RKO (cell line): ENCODE results near the gene WWC1.
"Not testable (repeated sequence)": the region's sequence is repeated elsewhere in the genome, so short reads cannot be mapped to it uniquely, and the experiment has no call there.

Source experiments
- DNase-seq: peaks from one replicate; pipeline ENCODE4 v3.0.0-alpha.2; 2016; ENCODE audit warnings: low spot score

Gene WWC1

DNA sequence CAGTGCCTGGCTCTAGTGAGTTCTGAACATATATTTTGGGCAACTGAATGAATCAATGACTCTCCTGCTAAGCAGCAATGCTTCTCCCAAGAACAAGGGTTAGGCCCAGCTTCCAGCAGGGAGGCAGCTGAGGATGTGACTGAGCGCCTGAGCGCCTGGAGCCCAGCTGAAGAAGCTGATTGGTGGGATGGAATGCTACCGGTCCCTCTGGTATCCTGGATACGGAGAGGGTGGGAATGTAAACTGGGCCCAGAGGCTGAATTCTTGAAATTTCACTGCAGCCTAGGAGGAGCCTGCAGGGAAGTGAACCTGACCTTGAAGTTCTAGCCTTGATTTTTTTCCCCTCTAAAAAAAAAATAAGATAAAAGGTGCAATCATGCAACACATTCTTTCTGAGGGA is 43.2 kb downstream of the WWC1 start:
- DNase-seq = no peak

DNA sequence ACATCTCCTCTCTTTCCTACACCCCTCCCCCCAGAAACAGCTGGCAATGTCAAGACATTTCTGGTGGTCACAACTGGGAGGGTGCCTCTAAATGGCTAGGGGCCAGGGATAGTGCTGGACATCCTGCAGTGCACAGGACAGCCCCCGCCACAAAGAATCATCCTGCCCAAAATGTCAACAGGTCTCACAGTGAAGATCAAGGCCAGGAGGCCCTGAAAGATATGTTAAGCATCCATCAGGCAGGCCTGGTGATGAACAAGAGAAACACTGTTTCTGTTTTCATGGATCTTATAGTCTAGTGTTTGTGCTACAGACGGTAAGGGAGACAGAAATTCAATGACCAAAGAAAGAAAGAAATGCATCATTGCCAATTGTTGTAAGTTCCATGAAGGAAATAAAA is 45.9 kb downstream of the WWC1 start:
- DNase-seq = no peak

DNA sequence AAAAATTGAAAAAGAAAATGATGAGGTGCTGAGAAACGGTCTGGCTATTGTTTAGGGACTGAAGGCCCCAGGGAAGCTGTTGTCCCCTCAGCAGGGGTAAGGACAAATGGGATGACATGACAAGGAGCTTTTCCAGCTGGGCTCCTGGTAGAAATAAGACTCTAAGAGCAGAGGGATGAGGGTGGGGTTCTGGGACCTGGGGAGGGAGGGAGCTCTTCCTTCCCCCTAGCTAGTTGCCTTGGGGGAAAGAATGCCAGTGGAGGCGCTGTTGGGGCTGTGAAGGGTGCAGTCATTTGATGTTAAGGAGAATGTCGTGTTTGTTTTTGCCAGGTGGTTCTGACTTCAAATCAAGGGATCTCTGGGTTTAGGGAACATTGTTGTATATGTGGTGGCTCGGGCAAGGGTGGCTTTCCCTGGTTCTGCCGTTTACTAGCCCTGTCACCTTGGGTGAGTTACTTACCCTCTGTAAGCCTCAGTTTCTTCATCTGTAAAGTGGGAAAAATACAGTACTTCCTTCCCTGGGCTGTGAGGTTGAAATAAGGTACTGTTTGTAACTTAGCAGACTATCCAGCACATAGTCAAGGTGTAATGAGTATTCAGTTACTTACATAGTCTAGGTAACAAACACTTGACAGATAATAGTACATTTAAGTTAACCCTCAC is 47.8 kb downstream of the WWC1 start:
- DNase-seq = no peak

DNA sequence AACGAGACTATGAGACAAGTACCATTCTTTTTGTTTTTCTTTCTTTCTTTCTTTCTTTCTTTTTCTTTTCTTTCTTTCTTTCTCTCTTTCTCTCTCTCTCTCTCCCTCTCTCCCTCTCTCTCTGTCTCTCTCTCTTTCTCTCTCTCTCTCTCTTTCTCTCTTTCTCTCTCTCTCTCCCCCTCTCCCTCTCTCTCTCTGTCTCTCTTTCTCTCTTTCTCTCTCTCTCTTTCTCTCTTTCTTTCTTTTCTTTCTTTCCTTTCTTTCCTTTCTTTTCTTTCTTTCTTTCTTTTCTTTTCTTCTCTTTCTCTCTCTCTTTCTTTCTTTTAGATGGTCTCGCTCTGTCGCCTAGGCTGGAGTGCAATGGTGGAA is 48.3 kb downstream of the WWC1 start:
- DNase-seq = not testable (repeated sequence)

DNA sequence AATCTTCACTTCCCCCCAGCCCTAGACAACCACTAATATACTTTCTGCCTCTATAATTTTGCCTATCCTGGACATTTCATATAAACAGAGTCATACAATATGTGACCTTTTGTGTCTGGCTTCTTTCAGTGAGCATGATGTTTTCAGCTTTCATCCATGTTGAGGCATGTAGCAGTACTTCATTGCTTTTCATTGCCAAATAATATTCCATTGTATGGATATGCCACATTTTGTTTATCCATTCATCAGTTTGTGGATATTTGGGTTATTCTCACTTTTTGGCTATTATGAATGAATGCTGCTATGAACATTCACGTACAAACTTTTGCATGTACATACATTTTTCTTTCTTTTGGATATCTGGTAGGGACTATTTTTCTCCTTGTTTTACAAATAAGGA is 49.0 kb downstream of the WWC1 start:
- DNase-seq = no peak

DNA sequence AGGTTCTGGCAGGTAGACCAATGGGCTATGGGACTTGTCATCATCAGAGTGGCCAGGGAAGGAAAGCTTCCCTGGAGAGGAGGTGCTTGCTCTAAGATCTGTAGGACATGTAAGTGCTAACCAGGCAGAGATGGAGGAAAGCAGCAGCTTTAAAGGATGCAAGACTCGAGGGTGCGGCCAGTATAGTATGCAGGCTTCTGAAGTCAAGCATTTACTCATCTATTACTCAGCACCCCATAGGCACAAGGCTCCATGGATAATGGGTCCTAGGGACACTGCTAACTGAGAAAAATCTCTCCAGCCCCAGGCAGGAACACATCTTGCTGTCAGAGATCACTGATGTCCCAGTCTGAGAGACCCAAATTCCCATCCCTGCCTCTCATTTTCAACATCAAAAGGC is 49.7 kb downstream of the WWC1 start:
- no peak for DNase-seq

DNA sequence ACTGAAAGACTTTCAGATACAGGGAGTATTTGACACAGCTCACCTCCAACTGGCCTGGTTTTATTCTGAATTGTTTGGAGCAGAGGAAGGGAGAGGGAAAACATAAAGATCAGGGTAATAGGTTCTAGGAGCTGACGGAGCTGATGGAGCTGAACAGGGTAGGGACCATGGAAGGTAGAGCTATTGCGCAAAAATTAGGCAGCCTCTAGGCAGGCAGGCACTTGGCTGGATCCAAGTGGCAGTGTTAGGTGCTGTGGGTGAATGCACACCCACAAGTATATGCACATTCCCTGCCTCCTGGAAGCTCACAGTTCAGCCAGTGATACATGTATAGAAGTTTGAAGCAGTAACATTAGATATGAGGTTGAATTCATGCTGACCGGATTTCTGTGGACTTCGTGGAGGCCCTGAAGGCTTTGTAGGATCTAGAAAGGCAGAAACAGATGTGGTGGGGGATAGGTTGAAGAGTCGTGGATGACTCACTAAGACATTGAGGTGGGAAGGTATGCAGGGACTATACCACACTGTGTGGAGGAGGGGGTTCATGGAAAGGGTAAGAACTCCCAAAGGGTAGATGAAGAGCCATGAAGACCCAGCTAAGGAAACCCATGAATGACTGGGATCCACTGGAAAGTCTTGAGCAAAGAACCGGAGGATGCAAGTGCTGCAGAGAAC is 50.8 kb downstream of the WWC1 start:
- DNase-seq = no peak

DNA sequence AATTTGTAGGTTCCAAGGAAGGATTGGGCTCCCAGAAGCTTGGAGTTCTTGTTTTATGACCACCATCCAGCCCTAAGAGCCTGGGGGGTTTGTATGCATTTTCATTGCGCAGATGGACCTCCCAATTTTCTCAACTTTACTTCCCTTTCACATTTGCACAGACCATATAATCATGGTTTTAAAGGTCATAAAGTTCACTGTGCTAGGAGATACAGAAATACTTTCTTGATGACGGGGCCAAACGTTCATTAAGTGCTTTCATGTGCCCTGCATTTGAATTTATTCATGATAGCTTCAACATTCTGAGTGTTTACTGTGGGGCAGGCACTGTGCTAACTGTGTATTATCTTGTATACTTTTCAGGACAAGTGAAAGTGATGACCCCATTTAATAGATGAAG is 51.5 kb downstream of the WWC1 start:
- no peak for DNase-seq

DNA sequence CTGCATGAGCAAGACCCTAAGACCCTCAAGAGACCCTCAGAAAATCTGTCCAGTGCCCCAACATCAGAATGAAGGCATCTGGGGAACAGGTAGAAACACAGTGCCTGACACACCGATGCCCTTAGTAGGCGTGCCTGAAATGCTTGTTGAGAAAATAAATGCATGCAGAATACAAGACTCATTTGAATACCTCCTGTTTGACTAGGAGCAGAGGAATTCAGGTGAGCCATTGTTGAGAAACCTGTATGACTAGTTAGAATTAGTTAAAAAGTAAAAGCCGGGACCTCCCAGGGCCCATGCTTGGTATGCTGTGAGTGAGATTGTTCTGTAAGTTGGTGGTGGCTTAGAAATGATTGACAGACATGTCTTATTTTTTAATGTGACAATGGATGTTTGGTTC is 55.0 kb downstream of the WWC1 start:
- DNase-seq = no peak

DNA sequence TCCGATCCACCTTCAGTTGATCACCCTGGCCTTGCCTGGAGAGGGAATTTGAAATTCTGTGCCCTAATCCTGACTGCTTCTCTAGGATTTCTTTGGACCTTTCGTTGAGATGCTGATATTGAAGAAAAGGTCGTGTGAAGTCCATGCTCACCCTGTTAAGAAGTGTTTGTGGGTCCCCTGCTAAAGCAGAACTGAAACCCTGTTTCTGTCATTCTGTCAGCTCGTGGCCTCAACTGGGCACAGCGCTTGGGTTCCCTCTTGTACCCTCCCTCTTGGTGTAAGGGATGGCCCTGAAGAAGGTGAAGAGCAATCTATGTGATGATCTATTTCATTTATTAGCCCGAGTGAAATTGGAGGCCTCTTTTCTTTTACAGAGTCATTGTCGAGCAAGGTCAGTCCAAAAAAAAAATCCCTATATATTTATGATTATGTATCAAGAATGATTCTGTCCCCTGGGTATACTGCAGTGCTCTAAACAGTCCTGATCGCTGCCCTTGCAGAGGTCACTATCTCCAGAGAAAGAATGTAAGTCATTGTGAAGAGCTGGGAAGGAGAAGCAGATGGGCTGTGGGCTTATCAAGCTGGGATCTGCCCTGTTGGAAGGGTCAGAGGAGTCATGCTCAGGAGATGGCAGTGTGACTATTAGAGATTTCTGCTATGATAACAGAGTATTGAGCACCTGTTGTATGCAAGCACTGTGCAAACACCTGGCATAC is 56.1 kb downstream of the WWC1 start:
- DNase-seq = no peak

DNA sequence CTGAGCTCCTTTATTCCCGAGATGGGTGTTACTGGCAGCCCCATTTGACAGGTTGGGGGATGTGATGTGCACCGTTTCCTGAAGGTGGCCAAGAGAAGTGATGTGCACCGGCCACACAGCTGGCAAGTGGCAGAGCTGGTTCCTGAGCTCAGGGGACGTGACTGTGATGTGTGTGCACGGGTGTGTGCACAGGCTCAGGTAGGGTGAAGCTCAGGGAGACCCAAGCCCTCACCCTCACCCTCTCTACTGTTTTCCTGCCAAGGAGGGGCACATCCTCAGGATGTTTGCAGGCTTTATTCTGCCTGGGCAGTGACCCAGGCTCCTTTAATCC is 56.6 kb downstream of the WWC1 start:
- no peak for DNase-seq

DNA sequence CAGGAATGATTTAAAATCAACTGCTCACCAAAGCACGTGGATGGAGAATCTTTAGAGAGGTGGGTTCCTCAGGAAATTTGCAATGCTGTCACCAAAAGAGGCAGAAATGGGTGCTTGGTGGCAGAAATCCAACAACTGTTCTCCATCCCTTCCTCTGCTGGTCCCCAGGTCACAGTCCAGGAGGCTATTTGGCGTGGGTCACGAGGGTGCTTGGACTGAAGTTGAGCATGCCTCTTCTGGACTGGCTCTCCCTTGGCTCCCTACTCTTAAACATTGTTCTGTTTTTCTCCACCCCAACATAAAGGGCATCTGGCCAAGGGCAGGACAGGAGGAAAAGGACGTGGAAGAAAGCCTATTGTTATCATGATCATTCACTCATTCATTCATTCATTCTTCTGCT is 58.9 kb downstream of the WWC1 start:
- DNase-seq = no peak

DNA sequence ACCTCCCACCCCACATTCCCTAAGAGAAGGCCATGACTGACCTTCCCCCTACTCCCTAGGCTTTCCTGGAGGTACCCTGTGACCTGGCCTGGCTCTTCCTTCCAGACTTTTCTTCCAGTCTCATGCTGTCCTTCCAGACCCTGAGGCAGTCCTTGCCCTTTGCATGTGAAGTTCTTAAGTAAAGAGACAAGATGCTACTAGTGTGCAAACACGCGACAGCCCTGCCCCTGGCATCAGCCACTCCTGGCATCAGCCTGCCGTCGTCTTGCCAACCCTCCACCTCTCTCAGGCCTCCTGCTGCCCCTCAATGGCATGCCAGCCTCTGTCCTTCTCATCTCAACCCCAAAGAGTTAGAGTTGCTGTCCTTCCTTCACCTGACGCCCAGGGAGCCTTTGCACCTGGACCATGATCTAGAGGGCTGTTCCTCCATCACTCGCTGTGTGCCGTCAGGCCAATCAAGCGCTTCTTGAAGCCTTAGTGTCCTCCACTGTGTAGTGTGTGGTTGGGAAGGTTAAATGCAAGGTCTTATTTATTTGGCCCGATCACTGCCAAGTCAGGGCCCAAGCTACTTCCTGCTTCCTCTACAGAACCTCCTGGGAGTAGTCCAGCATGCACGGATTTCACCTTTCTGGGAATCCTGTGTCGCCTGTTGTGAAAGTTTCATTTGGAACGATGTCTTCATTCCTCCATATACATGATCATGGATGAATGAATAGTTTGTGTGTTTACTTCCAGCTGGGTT is 61.9 kb downstream of the WWC1 start:
- DNase-seq = no peak

DNA sequence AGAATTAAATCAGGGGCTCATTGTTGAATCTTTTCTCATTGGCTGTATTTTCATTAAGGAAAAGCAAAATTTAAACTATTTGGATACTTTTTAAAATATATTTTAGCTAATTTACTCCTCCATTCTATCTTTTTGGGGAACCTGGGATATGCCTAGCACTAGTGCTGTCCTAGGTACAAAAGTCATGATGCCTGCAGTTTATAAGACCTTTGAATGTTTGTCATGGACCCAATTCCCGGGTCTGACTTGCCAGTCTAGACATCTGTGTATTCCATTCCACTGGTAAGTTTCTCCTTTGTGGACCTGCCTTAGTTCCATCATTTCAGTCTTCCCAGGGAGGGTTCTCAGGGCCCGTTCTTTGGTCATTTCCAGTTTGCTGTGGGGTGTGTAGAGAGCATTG is 63.0 kb downstream of the WWC1 start:
- no peak for DNase-seq

DNA sequence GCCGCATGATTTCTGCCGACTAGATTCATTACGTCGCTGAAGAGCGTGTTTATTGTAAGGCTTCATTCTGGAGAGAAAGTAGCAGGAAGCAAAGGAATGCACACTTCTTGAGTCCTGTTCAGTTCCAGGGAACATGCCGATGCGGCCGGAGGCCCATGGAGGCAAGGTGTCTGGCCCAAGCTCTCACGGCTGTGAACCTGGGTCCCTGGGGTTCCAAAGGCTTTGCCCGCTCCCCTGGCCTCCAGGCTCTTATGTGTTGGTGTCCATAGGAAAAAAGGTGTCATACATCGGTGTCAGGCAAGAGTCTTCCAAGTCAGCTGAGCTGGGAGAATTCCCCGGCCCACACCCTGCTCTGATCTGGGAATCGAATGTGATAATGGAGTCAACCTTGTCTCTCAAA is 64.7 kb downstream of the WWC1 start:
- DNase-seq = no peak

DNA sequence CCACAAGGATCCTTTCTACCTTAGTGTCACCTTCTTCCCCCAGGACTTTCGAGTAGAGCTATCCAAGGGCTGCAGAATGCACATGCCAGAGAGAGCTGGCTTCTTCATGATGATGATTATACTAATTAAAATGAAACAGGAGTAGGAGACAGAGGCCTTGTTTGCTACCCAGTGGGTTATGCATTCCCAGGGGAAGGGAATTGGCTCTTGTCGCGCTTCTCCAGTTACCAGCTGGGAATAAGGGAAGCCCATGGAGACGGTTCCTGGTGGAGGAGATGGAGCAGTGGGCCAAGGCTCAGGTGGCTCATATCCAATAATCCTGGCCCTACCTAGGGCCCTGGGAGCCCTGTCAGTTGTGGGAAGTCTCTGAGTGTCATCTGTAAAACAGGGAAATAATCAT is 65.1 kb downstream of the WWC1 start:
- no peak for DNase-seq

DNA sequence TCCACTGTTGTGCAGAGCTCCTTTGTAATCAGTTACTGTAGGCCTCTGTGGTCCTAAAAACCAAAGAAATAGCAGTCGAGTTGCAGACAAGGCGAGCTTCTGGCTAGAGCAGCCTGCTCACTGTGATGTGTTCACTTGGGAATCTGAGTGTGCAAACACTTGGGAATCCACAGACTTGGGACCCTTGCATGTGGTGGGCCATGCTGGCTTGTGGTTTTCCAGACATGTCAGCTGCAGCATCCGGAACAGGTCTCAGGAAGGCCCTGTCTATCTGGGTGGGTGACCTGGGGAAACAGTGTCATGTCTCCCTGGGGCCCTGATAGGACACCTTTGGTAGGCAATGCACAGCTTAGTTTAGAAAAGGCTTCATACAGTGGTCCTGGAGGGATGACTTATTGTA is 66.4 kb downstream of the WWC1 start:
- DNase-seq = no peak

DNA sequence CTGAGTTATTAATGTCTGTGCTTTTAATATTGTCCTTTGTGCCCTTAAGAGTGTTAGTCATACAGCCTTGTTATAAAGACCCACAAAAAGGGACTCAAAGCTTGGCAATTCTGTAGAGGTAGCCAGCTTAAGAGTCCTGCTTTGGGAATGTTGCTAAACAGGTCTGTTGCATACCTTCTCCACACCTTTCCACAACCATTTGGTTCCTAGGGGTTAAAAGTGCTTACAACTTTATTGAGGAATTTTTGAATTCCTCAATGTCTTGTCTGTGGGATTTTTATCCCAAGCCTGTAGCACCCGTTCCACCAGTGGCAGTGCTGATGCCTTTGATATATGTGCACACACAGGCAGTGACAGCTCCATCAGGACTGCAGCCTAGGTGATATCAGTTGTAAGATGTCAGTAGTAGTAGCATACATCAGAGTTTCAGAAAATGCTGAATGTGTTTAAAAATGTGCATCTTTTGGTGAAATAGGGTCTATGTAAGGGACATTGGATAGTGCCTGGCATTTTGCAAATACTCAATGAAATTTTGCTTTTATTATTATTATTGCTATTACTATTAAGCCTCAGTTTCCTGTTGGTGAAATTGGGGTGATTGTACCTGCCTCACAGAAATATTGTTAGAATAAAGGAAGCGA is 68.5 kb downstream of the WWC1 start:
- no peak for DNase-seq

DNA sequence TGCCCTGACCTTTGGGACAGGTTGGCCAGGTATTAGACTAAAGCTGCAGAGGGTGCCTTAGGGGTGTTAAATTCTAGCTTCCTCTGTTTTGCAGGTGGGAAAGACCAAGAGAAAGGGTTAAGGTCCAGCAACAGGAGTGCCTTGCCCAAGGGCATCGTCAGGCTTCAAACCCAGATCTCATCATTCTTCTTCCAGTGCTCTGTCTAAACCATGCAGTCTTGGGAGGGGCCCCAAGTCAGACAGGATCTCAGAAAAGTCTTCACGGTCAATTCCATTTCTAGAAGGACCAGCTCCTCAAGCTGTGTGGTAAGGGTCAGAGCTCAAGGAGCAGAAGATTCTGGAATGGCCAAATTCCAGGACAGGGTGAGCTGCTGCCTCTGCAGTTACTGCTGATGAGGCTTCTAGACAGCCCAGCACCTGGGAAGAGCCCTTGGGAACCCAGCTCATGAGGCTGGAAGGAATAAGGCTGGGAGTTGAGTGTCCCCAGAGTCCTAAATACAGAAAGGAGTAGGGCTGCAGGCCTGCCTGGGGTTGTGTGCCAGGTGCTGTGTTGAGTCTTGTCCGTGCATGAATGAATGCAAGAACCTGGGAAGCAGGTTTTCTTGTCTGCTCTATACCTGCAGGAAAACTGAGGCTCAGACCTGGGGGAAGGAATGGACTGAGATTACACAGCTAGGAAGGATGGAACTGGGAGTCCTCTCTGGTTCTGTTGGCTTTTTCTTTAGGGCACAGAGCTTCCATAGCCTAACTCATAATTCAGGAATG is 69.3 kb downstream of the WWC1 start:
- no peak for DNase-seq

DNA sequence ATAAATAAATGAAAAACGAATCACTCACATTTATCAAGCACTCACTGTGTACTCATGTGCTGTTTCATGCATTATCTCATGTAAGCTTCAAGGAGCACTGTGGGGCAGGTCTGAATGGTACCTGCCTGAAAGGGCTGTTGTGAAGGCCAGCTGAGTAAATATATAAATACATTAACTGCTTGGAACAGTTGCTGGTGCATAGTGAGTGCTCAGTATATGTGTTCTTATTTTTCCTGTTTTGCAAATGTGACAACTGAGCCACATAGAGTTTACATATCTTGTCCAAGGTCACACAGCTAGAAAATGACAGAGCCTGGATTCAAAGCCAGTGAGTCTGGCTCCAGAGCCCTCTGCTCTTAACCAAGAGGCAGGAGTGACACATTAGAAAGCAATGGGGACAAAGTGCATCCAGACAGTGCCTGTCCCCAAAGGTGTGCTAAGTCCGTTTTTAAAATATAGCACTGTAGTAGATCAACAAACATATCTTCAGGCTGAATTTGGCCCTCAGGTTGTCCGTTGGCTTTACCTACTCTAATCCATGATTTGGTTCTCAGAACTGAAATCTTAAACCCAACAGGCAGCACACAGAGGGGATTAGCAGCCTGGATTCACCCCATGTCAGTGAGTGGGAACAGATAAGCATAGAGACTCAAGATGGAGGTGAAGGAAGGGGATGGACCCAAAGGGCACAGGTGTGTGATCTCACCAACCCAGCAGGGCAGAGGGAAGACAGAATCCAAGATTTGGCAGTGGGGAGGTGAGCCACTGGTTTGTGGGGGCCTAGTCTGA is 70.8 kb downstream of the WWC1 start:
- DNase-seq = no peak

DNA sequence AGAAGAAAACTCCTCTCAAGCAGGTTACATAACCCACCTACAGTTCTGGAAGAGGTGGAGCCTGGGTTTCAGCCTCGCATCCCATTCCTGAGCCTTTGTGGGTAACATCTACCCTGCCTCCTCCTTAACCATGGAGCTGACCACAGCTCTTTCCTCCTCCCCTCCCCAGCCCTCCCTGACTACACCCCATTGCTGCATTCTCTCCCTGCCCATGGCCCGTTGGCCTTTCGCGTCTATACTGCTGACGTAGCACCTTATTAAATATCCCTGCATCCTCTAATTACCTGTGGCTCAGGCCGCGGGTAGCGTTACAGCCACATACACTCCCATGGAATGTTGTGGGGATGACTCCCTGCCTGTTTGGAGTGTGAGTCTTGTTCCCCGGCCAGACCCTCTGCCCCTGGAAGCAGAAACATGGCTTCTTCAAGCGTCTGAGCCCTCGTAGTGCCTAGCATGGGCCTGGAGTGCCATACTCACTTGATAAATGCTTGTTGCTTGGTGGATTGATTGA is 72.8 kb downstream of the WWC1 start:
- no peak for DNase-seq
